B cell (primary cell): ENCODE data around the gene VPS13A. TPM values are rescaled to one million over a fixed set of nuclear protein-coding genes. Genes with fewer than 3 reads are reported as not detected.

Experiments
- ATAC-seq: fragments of 200-7000 bp; cut with Tn5 transposase; one replicate; pipeline ENCODE4 v1.10.0; 2021; ENCODE audit warnings: low read depth, mild to moderate bottlenecking, moderate number of reproducible peaks, moderate library complexity
- CTCF ChIA-PET: fragments of 350-600 bp; sonication (Branson Sonifier 250); formaldehyde crosslinking; loops from one replicate; lab custom pipeline; 2021; ENCODE audit warnings: antibody characterized with exemption, inconsistent platforms; lab: Charles Lee
- POLR2A ChIA-PET: fragments of 350-600 bp; sonication (Branson Sonifier 250); formaldehyde crosslinking; loops from one replicate; lab custom pipeline; 2021; ENCODE audit warnings: antibody characterized with exemption; lab: Charles Lee
- DNase-seq: peaks from one replicate; pipeline ENCODE4 v3.0.0; 2013
- H2AFZ ChIP-seq: 2 replicates; pipeline ENCODE4 v1.6.1; 2012; ENCODE audit warnings: mild to moderate bottlenecking, low read depth, low read length; ENCODE audit not compliant: insufficient read depth, poor library complexity, severe bottlenecking
- H3K27ac ChIP-seq, 2 donors: 1 replicate in 1 of 2; 2 replicates in 1 of 2; pipeline ENCODE4 v1.5.1; 2012 to 2013; ENCODE audit warnings: low read length in 2 of 2, mild to moderate bottlenecking in 2 of 2, moderate library complexity in 1 of 2
- H3K27me3 ChIP-seq, 4 experiments: fragments of 200-600 bp in 1 of 4; sonication (generic) in 1 of 4; replicated peaks in 1 of 4; 1 replicate in 2 of 4; 2 replicates in 2 of 4; pipeline versions ENCODE4 v1.6.1 to v1.7.0; 2013 to 2016; ENCODE audit warnings: low read length in 3 of 4, mild to moderate bottlenecking in 2 of 4, mixed read lengths in 1 of 4, moderate library complexity in 1 of 4; ENCODE audit not compliant: insufficient read depth in 4 of 4, control insufficient read depth in 3 of 4; ENCODE audit errors: control extremely low read depth in 1 of 4
- H3K36me3 ChIP-seq, 2 experiments: replicated peaks in 1 of 2; 1 replicate in 1 of 2; 2 replicates in 1 of 2; pipeline versions ENCODE4 v1.6.1 to v1.7.1; 2013; ENCODE audit warnings: low read length in 1 of 2; ENCODE audit not compliant: insufficient read depth in 2 of 2, control insufficient read depth in 1 of 2; ENCODE audit errors: control extremely low read depth in 1 of 2, extremely low read depth in 1 of 2
- H3K4me1 ChIP-seq, 2 donors: fragments of 200-600 bp in 1 of 2; sonication (generic) in 1 of 2; 1 replicate in 1 of 2; 2 replicates in 1 of 2; pipeline versions ENCODE4 v1.5.1 to v1.6.1; 2013 to 2017; ENCODE audit warnings: low read length in 2 of 2; ENCODE audit not compliant: control insufficient read depth in 2 of 2, insufficient read depth in 2 of 2
- H3K4me2 ChIP-seq: replicated peaks from 2 replicates; pipeline ENCODE3; 2012; ENCODE audit warnings: mild to moderate bottlenecking, low read depth, low read length; ENCODE audit not compliant: poor library complexity, severe bottlenecking
- H3K4me3 ChIP-seq, 5 experiments: fragments of 200-600 bp in 1 of 5; sonication (generic) in 1 of 5; 1 replicate in 3 of 5; 2 replicates in 2 of 5; pipeline versions ENCODE4 v1.5.1 to v1.7.0; 2011 to 2016; ENCODE audit warnings: low read length in 4 of 5, mild to moderate bottlenecking in 4 of 5, low read depth in 2 of 5, control low read depth in 1 of 5, moderate library complexity in 1 of 5; ENCODE audit not compliant: insufficient read depth in 1 of 5; ENCODE audit errors: control extremely low read depth in 1 of 5, extremely low read depth in 1 of 5
- H3K79me2 ChIP-seq: fragments of 200-600 bp; sonication (generic); one replicate; pipeline ENCODE4 v1.6.0; 2016; ENCODE audit warnings: low read length; ENCODE audit not compliant: control insufficient read depth, insufficient read depth
- H3K9ac ChIP-seq: fragments of 200-600 bp; sonication (generic); 2 replicates; pipeline ENCODE4 v1.6.1; 2017; ENCODE audit warnings: mild to moderate bottlenecking, low read length, moderate library complexity
- H3K9me3 ChIP-seq, 3 donors: one replicate each; pipeline versions ENCODE4 v1.6.1 to v1.7.1; 2013; ENCODE audit warnings: low read length in 2 of 3; ENCODE audit not compliant: control insufficient read depth in 2 of 3, insufficient read depth in 1 of 3; ENCODE audit errors: control extremely low read depth in 1 of 3
- H4K20me1 ChIP-seq: 2 replicates; pipeline ENCODE4 v1.6.0; 2012; ENCODE audit warnings: mild to moderate bottlenecking, low read length; ENCODE audit not compliant: insufficient read depth, control insufficient read depth, poor library complexity, severe bottlenecking
- H3K27ac Mint-ChIP-seq: one replicate; pipeline ENCODE4 v1.8.0; 2021; ENCODE audit warnings: mixed read lengths
- H3K27me3 Mint-ChIP-seq: one replicate; pipeline ENCODE4 v1.8.0; 2021; ENCODE audit warnings: mixed read lengths
- H3K4me1 Mint-ChIP-seq: one replicate; pipeline ENCODE4 v1.8.0; 2021; ENCODE audit warnings: mixed read lengths
- H3K4me3 Mint-ChIP-seq: one replicate; pipeline ENCODE4 v1.8.0; 2021; ENCODE audit warnings: mixed read lengths
- H3K9me3 Mint-ChIP-seq: one replicate; pipeline ENCODE4 v1.8.0; 2022; ENCODE audit warnings: mixed read lengths; ENCODE audit not compliant: insufficient read depth
- CTCF ChIP-seq: fragments of 200-600 bp; IDR thresholded peaks from one replicate; pipeline ENCODE4 v1.8.0; 2022; ENCODE audit warnings: antibody characterized with exemption, mild to moderate bottlenecking
- EZH2 ChIP-seq: IDR thresholded peaks from 2 replicates; pipeline ENCODE4 v1.6.1; 2012; ENCODE audit warnings: borderline replicate concordance, low read depth, mild to moderate bottlenecking, moderate library complexity, low read length; ENCODE audit not compliant: insufficient read depth, poor library complexity, severe bottlenecking
- whole genome bisulfite sequencing: methylation state at CpG from one replicate; pipeline ENCODE4 v1.1.5; 2013; ENCODE audit warnings: missing lambda C conversion rate; ENCODE audit not compliant: insufficient coverage; 5-methylcytosine and 5-hydroxymethylcytosine counted together
- intact Hi-C: fragments of 100-400 bp; cut with micrococcal nuclease; formaldehyde crosslinking; loops from one replicate; pipeline ENCODE4 v1.10.0; 2022
- polyA plus RNA-seq: library from polyadenylated mRNA; depleted of rRNA; stranded (reverse); fragments of >200 nt; gene quantifications from 2 replicates; pipeline ENCODE4 v1.2.3, GENCODE V29; 2012
- total RNA-seq, 2 donors: library from RNA; stranded (reverse); fragments of 120-200 nt in 1 of 2; gene quantifications; 1 replicate in 1 of 2; 2 replicates in 1 of 2; pipeline versions ENCODE4 v1.2.3 to v1.2.4, GENCODE V29; 2013 to 2022

The VPS13A gene
- total and polyA plus RNA-seq, 2 donors (not counting 1 experiment from before 2014, with no cell fraction given): 6.5 to 57.8 TPM

- no peak overlapping the region for H3K4me2 ChIP-seq
- H4K20me1 ChIP-seq: no peaks in the 10 kb centered on the region
- peaks cover 0 to 4% of the 10 kb centered on the region in 2 donors for H3K4me1 ChIP-seq
- 82% methylated on average over 7 of the region's 12 CpGs for WGBS
- peaks cover 0 to 4% (median 2%) of the 10 kb centered on the region in 3 donors for H3K9me3 ChIP-seq
- TF ChIP-seq CTCF (no peak), EZH2 (no peak)
- H3K27ac ChIP-seq: no peak overlapping the region
- peaks cover 0 to 5% (median 0%) of the 10 kb centered on the region in 4 experiments for H3K27me3 ChIP-seq
- Mint-ChIP-seq H3K27me3 (peaks cover 26% of the 10 kb centered on the region), H3K27ac (no peak overlapping the region), H3K4me3 (no peak overlapping the region), H3K9me3 (peaks cover 4% of the 10 kb centered on the region), H3K4me1 (peaks cover 7% of the 10 kb centered on the region)
- ChIA-PET CTCF (interaction anchor here (1.7 kb wide), 1 partner anchor 283 kb away, joined by 4 read pairs; no protein-coding TSS in a partner anchor), POLR2A (no interaction called here)
- H3K9ac ChIP-seq: no peak overlapping the region
- no peaks in the 10 kb centered on the region for H3K36me3 ChIP-seq
- intact Hi-C loops: loop anchor here (10.0 kb wide), 1 partner anchor 675 kb away; no protein-coding TSS in a partner anchor
- H3K4me3 ChIP-seq: no peak overlapping the region
- no peak overlapping the region for H2AFZ ChIP-seq
- H3K79me2 ChIP-seq: no peaks in the 10 kb centered on the region
- DNase-seq: no peak
- no peak for ATAC-seq
These were observed 272.1 kb downstream of the VPS13A start for GRCh38 chr9:77449240-77450084.

- no peak for DNase-seq
- Histone ChIP-seq H3K9ac (no peak overlapping the region), H3K36me3 (no peaks in the 10 kb centered on the region), H3K4me2 (no peak overlapping the region), H4K20me1 (no peaks in the 10 kb centered on the region), H3K27me3 (peaks cover 0 to 5% (median 0%) of the 10 kb centered on the region in 4 experiments), H2AFZ (no peak overlapping the region), H3K4me1 (peaks cover 0 to 4% of the 10 kb centered on the region in 2 donors), H3K79me2 (no peaks in the 10 kb centered on the region), H3K9me3 (peaks cover 0 to 4% (median 2%) of the 10 kb centered on the region in 3 donors), H3K4me3 (no peak overlapping the region), H3K27ac (no peak overlapping the region)
- ATAC-seq: no peak
- Mint-ChIP-seq H3K27ac (no peak overlapping the region), H3K9me3 (peaks cover 4% of the 10 kb centered on the region), H3K4me3 (no peak overlapping the region), H3K4me1 (peaks cover 7% of the 10 kb centered on the region), H3K27me3 (peaks cover 26% of the 10 kb centered on the region)
- no peak for TF ChIP-seq CTCF
- no peak for TF ChIP-seq EZH2
- ChIA-PET CTCF (interaction anchor here (1.7 kb wide), 1 partner anchor 283 kb away, joined by 4 read pairs; no protein-coding TSS in a partner anchor), POLR2A (no interaction called here)
- intact Hi-C loops: loop anchor here (10.0 kb wide), 1 partner anchor 675 kb away; no protein-coding TSS in a partner anchor
- 97% methylated on average over 4 of the region's 4 CpGs for WGBS
These were observed 272.7 kb downstream of the VPS13A start for GRCh38 chr9:77450085-77450475.
